MCF 10A (cell line): ENCODE data around the gene CACNA2D4. TPM values are rescaled to one million over a fixed set of nuclear protein-coding genes. Genes with fewer than 3 reads are reported as not detected.

Source experiments
- BruUV-seq: library from RNA; stranded (reverse); fragments of 400-500 nt; replicated peaks from 2 replicates; lab custom pipeline; 2021; lab: Mats Ljungman, UMichigan
- CTCF ChIA-PET: fragments of 300-600 bp; sonication (Branson Sonifier 250); formaldehyde crosslinking; extraction: SDS; loops from one replicate; lab custom pipeline; 2021; ENCODE audit warnings: antibody characterized with exemption, inconsistent platforms; lab: Yijun Ruan, JAX
- POLR2A ChIA-PET: fragments of 300-600, 350-650 bp; sonication (Branson Sonifier 250); formaldehyde crosslinking; extraction: SDS; loops from one replicate; lab custom pipeline; 2020; ENCODE audit warnings: antibody characterized with exemption, inconsistent platforms; lab: Yijun Ruan, JAX
- DNase-seq: peaks from one replicate; pipeline ENCODE4 v3.0.0-alpha.2; 2018; ENCODE audit not compliant: unreplicated experiment
- H3K27ac Mint-ChIP-seq: one replicate; pipeline ENCODE4 v1.8.0; 2022; ENCODE audit warnings: mild to moderate bottlenecking, low read depth, mixed read lengths; ENCODE audit not compliant: unreplicated experiment
- H3K27me3 Mint-ChIP-seq: one replicate; pipeline ENCODE4 v1.8.0; 2022; ENCODE audit warnings: mixed read lengths; ENCODE audit not compliant: insufficient read depth, unreplicated experiment
- H3K36me3 Mint-ChIP-seq: one replicate; pipeline ENCODE4 v1.8.0; 2022; ENCODE audit warnings: mild to moderate bottlenecking, moderate library complexity, mixed read lengths; ENCODE audit not compliant: insufficient read depth, unreplicated experiment
- H3K4me1 Mint-ChIP-seq: one replicate; pipeline ENCODE4 v1.8.0; 2022; ENCODE audit warnings: mixed read lengths; ENCODE audit not compliant: insufficient read depth, unreplicated experiment
- H3K4me3 Mint-ChIP-seq: one replicate; pipeline ENCODE4 v1.8.0; 2022; ENCODE audit warnings: mild to moderate bottlenecking, moderate library complexity, mixed read lengths; ENCODE audit not compliant: unreplicated experiment
- H3K9me3 Mint-ChIP-seq: one replicate; pipeline ENCODE4 v1.8.0; 2022; ENCODE audit warnings: mixed read lengths; ENCODE audit not compliant: unreplicated experiment
- intact Hi-C: fragments of 100-400 bp; cut with micrococcal nuclease; formaldehyde crosslinking; loops from 2 replicates; pipeline ENCODE4 v1.14.1; 2022
- total RNA-seq: library from RNA; stranded (reverse); gene quantifications from 2 replicates; pipeline ENCODE4 v1.2.3, GENCODE V29; 2022
- TF ChIP-seq, protein P1 (sequence below): fragments of 200-600 bp; IDR thresholded peaks from one replicate; pipeline ENCODE4 v1.8.0; 2022; ENCODE audit warnings: antibody characterized with exemption, mild to moderate bottlenecking; ENCODE audit not compliant: unreplicated experiment

CACNA2D4 gene
- total RNA-seq, 1 experiment from 2014 or later, result not detected

- intact Hi-C loops, result no loop called here
- Mint-ChIP-seq H3K9me3 (no peaks in the 10 kb centered on the region), H3K36me3 (no peaks in the 10 kb centered on the region), H3K4me3 (no peak overlapping the region), H3K27ac (no peak overlapping the region), H3K27me3 (peaks cover 80% of the 10 kb centered on the region), H3K4me1 (no peaks in the 10 kb centered on the region)
- no peak for DNase-seq
- TF ChIP-seq, protein P1, sequence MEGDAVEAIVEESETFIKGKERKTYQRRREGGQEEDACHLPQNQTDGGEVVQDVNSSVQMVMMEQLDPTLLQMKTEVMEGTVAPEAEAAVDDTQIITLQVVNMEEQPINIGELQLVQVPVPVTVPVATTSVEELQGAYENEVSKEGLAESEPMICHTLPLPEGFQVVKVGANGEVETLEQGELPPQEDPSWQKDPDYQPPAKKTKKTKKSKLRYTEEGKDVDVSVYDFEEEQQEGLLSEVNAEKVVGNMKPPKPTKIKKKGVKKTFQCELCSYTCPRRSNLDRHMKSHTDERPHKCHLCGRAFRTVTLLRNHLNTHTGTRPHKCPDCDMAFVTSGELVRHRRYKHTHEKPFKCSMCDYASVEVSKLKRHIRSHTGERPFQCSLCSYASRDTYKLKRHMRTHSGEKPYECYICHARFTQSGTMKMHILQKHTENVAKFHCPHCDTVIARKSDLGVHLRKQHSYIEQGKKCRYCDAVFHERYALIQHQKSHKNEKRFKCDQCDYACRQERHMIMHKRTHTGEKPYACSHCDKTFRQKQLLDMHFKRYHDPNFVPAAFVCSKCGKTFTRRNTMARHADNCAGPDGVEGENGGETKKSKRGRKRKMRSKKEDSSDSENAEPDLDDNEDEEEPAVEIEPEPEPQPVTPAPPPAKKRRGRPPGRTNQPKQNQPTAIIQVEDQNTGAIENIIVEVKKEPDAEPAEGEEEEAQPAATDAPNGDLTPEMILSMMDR, result no peak
- CTCF ChIA-PET, result no interaction called here
- no TSS peak for BruUV-seq
- POLR2A ChIA-PET, result no interaction called here
Observed at GRCh38 chr12:1843641-1844005, 74.8 kb downstream of the CACNA2D4 start.

GRCh38 chr12:1842905-1843640 lies 75.4 kb downstream of the CACNA2D4 start:
- ChIA-PET CTCF (no interaction called here), POLR2A (no interaction called here)
- BruUV-seq, result no TSS peak
- peaks cover 86% of the 10 kb centered on the region for H3K27me3 Mint-ChIP-seq
- no peak for DNase-seq
- TF ChIP-seq, protein P1, result no peak
- H3K4me1 Mint-ChIP-seq, result no peaks in the 10 kb centered on the region
- no peak overlapping the region for H3K4me3 Mint-ChIP-seq
- intact Hi-C loops, result no loop called here
- H3K9me3 Mint-ChIP-seq, result no peaks in the 10 kb centered on the region
- no peaks in the 10 kb centered on the region for H3K36me3 Mint-ChIP-seq
- no peak overlapping the region for H3K27ac Mint-ChIP-seq

DNA sequence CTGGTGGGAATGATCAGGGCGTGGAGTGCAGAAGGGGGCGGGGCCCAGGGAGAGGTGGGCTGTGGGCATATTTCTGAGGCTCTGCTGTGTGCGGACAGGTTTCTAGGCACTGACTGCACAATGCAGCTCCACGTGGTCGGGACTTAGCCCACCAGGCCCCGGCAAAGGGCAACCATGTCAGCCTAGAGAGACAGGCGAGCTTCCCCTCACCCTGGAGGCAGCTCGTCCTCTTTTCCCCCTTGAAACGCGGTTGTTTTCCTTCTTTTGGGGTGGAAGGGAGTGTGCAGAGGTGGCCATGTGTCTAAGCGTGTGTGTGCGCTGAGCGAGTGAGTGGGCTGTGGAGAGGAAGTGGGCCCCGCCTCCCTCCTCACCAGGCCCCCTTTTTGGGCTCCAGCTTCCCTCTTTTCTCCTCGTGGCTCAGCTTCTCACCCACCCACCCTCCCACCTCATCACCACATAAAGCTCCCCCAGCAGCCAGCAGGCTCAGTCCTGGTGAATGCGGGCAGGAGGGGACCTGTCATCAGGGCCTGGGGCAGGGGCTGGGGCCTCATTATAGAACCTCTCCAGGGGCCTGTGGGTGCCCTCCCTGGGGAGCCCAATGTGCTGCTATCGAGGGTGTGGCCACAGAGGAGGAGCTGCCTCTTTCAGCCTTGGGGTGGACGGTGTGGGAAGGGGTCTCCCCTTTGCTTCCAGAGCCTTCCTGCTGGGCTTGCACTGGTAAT lies 76.1 kb downstream of the CACNA2D4 start:
- Mint-ChIP-seq H3K27ac (no peak overlapping the region), H3K4me1 (no peaks in the 10 kb centered on the region), H3K4me3 (no peak overlapping the region), H3K27me3 (peaks cover 90% of the 10 kb centered on the region), H3K9me3 (no peaks in the 10 kb centered on the region), H3K36me3 (no peaks in the 10 kb centered on the region)
- intact Hi-C loops, result no loop called here
- DNase-seq, result no peak
- POLR2A ChIA-PET, result no interaction called here
- BruUV-seq, result no TSS peak
- CTCF ChIA-PET, result no interaction called here
- TF ChIP-seq, protein P1, result no peak

DNA sequence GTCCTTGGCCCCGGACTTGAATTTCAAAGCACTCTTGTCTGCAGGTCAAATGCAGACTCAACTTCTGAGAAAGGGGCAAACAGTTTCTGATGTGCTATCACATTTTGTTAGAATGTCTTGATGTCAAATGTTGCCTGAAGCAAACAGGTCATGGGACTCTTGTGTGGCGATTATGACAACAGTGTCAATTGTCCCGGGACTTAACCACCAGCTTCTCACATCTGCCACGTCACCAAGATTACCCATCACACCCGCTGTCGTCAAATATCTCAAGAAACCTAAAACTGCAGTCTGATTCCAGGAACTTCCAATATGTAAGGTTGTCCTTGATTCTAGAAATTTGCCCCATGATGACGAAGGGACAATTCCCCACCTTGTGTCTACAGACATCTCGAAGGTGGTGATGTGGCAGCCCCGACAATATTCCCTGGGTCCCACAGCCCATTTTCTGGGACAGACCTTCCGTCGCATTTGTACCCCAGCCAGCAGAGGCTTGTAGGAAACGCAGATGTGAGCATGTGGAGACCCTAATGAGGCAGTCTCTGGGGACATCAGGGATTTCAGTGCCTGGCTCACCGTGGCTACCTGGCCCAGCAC lies 76.8 kb downstream of the CACNA2D4 start:
- ChIA-PET POLR2A (no interaction called here), CTCF (no interaction called here)
- H3K36me3 Mint-ChIP-seq, result no peaks in the 10 kb centered on the region
- no peak overlapping the region for H3K27ac Mint-ChIP-seq
- no TSS peak for BruUV-seq
- no peaks in the 10 kb centered on the region for H3K4me1 Mint-ChIP-seq
- intact Hi-C loops, result no loop called here
- TF ChIP-seq, protein P1, result no peak
- H3K27me3 Mint-ChIP-seq, result peaks cover 83% of the 10 kb centered on the region
- DNase-seq, result no peak
- no peaks in the 10 kb centered on the region for H3K9me3 Mint-ChIP-seq
- H3K4me3 Mint-ChIP-seq, result no peak overlapping the region
